ENCODE measurements around the gene ALCAM.
"Not testable (repeated sequence)": the region's sequence is repeated elsewhere in the genome, so short reads cannot be mapped to it uniquely, and the experiment has no call there.

The ALCAM gene

DNA sequence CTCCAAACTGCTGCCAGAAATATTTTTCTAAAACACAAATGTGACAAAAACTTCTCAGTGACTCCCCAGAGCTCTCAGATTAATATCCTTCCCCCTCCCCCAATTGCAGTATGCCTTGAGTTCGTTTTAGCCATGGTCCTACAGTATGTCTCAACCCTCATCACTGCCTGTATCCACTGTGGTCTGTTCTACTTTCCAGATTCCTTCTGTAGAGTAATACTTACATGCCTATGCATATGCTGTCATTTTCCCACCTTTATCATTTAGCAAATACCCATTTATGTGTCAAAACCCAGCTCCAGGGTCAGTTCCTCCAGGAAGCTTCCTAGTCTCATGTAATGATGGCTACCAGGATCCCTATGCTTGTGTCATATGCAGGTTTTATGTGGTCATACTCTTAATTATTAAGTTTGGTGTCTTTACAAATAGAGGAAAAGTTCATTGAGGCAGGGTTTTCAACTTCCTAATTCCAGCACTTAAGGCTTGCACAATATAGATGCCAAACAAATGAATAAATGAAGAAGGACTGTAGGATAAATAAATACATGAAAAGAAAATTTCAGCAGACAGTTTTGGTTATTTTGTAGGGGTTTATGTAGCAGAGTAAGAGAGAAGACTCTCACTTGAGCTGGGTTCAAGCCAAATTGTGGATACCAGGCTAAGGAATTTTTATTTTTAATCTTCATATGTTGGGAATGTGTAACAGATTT lies 170.8 kb downstream of the ALCAM start:
- no peak for DNase-seq

DNA sequence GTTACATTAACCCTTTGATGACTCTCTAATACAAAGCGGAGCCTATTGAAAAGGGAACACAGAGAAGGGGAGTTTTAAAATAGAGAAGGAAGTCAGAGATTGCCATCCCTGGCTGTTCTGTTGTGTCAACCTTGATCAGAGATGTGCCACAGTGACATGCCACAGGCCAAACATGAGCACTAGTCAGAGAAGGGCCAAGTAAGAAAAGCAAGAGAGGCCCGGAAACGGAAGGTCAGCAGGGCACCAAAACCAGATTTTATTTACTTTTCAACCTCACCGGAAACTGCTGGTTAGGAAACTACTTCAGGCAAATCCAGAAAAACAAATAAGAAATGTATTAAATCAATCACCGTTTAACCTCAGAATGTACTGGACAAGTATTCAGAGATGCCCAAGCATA lies 171.8 kb downstream of the ALCAM start:
- DNase-seq, result no peak

DNA sequence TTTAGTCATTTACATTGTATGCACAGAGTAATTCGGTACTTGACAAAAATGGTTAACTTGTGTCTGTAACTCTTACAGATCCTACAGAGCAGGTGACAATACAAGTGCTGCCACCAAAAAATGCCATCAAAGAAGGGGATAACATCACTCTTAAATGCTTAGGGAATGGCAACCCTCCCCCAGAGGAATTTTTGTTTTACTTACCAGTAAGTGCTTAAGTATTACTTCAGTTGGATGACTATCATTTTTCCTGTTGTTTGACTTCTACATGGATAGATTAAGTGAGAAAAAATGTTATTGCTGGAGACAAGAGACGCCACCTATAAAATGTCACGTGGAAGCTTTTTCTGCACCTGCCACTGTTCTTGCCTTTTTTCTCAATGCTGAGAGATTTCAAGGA lies 173.2 kb downstream of the ALCAM start:
- no peak for DNase-seq

DNA sequence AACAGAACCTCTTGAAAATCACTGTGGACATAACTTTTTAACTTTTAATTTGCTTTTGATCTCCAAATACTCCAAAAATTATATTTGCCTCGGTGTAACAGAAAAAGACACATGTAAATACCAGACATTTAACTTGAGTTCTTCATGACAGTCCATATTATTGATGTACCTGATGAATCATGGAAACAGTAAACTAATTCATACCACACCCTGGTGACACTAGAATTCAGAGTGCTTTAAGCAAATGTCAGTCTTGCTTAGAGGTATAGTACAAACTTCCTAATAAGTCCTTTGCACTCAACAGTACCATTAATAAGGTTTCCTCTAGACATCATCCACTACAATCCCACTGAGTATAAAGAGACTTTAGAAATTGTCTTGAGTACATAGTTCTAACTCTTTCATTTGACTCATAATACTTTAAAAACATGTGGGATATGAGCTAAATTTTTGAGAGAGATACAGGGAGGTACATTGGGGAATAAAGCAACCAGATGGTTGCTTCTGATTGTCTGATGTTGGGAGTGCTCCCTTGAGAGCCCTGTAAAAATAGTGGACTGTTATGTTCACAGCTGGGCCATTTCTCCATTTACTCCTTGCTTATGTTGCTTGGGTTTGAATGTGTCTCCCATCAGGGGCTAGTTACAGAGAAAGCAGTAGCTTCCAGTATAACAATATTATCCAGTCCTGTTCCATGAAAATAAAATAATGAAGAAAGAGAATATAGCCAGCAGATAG lies 175.7 kb downstream of the ALCAM start:
- DNase-seq, result no peak

DNA sequence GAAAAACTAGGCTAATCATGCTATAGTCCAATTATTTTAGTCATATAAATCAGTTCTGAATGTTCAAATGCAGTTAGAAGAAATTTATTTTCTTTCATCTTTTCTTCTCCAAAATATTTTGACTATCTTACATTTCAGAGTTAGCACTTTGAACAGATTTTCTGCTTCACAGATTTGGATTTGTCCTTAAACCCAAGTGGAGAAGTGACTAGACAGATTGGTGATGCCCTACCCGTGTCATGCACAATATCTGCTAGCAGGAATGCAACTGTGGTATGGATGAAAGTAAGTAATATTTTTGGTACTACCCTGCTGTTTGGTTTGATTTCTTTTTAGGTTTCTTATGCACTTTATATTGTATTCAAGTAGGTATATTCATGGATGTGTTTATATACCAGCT lies 178.3 kb downstream of the ALCAM start:
- DNase-seq, result no peak

DNA sequence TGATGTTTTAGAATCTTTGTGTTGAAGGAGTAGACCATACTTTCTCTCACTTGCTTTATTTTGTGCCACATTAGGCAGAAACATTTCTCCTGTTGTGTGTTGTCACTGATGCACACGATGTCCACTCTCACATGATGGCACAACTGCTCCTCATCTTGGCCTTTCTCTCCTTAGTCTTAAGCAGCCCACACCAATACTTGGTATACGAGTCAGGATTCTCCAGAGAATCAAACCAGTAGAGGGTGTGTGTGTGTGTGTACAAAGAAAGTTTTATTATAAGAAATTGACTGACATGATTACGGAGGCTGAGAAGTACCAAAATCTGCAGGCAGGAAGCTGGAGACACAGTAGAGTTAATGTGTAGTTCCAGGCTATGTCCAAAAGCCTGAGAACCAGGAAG lies 187.1 kb downstream of the ALCAM start:
- no peak for DNase-seq

DNA sequence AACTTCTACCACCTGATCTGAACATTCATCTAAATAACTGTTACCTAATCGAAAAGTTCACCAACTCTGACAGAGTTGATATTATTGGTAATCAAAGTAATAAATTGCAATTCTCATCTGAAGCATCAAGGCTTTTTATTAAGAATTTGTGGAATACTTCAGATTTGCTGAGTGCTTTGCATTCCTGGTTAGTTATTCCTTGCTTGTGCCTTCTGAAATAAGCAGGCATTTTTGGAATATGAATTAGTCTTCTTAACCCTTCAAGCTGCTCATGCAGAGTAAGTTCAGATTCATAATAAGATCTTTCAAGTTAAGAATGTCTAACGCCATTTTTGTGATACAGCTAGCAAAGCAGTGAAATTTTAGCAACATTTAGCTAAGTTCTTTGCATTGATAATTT lies 188.5 kb downstream of the ALCAM start:
- no peak for DNase-seq

DNA sequence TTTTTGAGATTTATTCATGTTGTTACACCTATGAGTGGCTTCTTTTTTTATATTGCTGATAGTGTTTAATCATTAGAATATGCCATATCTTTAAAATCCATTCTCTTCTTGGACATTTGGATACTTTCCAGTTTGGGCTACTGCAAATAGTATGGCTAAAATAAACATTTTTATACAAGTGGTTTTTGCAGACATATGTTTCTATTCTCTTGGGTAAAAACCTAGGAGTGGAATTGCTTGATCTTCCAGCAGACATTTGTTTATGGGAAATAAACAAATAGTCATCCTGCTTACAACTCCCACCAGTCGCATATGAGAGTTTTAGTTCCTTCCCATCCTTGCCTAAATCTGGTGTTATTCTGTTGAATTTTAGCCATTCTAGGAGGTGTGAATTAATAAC lies 193.1 kb downstream of the ALCAM start:
- DNase-seq, result no peak

DNA sequence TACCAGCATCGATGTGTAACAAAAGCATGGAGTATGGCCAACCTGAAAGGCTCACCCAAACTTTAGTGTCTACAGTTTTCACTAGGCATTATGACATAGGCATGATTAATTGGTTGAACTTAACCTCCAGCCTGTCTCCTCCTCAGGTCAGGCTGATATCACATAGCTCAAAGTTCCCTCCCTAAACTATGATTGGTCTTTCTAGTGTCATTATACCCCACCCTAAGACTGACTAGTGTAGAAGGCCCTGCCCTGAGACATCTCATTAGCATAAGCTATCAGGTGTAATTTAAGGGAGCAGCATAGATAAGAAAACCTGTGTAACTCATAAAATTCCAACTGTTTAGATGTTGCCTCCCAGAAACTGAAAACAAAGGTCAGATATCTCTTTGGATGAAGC lies 195.2 kb downstream of the ALCAM start:
- DNase-seq, result no peak

DNA sequence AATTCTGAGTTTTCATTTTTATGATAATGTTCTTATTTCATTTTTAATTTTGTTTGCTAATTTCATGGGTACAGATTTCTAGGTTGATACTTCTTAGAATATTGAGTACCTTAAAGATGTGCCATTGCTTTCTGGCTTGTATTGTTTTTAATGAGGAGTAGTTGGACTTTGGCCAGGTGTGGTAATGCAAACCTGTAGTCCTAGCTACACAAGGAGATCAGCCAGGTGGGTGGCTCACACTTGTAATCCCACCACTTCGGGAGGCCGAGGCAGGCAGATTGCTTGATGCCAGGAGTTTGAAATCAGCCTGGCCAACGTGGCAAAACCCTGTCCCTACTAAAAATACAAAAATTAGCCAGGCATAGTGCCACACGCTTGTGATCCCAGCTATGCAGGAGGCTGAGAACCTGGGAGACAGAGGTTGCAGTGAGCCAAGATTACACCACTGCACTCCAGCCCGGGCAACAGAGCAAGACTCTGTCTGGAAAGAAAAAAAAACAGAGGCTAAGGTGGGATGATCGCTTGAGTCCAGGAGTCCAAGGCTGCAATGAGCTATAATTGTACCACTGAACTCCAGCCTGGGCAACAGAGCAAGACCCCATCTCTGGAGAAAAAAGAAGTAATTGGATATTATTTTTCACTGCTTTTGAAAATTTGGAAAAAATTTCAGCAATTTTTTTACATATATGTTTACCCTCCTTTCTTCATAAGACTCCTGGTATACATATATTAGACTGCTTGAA lies 198.0 kb downstream of the ALCAM start:
- no peak for DNase-seq

DNA sequence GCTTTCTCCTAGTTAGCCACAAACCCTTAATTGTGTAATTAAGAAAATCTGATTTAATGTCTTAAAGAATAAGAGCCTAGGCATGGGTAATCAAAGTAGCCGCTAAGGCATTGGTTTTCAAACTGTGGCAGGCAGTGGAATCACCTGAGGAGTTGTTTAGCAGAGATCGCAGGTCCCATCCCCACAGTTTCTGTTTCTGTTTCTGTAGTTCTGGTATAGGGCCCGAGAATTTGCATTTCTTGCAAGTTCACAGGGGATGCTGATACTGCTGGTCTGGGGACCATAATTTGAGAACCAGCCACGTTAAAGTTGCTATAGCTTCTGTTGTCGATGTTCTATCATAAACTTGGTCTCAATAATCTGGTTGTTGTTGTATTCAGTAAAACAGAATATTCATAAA lies 204.3 kb downstream of the ALCAM start:
- no peak for DNase-seq

DNA sequence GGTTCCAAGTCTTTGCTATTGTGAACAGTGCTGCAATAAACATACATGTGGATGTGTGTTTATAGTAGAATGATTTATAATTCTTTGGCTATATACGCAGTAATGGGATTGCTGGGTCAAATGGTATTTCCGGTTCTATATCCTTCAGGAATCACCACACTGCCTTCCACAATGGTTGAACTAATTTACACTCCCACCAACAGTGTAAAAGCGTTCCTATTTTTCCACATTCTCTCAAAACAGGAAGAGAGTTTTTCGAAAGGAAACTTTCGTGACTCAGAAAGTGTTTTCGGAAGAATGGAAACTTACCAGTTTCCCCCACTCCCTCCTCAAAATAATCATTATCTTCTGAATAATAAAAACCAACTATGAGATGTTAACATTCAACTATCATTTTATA lies 205.8 kb downstream of the ALCAM start:
- no peak for DNase-seq

DNA sequence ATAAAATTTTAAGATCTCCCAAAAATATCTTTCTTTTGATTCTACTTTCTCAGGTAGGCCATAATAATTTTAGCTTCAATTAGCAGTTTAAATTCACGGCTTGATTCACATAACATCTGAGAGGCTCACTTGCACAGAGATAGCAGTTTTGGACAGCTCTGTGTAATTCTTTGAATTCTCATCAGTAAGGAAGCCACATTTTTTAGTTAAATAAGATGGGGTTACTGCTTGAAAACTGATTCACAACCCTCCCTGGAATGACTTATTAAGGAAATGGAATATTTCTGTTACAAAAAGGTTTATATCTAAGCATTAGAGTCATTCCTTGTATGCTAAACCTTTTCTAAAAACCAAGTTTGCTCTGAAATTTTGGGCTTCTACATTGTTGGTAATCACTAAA lies 212.7 kb downstream of the ALCAM start:
- no peak for DNase-seq

DNA sequence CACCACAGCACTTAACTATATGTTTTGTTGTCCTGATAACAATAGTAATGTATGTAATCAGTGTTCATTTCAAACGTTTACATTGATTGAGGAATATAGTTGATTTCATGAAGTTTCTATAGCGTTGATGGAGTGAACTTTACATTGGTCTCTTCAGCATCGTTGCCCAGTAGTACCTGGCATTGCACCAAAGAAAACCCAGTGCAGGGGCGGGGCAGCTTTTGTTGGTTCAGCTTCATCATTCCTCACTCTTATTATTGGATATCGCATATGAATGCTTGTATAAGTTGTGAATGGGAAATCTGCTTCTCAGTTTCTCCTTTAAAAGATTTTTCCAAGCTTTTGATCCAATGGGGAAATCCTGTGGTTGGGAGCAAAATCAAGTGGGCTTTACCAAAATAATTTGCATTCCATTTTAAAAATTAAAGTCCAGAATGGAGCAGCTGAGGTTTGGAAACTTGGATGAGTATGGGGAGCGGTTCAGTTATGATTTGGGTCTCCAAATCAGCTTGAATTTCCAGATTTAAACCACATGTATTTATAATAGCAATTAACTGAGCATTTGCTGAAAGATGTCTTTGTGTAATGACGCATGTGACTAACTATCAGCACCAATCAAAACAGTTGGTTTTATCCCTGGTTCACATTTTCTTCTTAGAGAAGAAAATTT lies 213.7 kb downstream of the ALCAM start:
- DNase-seq, result no peak

DNA sequence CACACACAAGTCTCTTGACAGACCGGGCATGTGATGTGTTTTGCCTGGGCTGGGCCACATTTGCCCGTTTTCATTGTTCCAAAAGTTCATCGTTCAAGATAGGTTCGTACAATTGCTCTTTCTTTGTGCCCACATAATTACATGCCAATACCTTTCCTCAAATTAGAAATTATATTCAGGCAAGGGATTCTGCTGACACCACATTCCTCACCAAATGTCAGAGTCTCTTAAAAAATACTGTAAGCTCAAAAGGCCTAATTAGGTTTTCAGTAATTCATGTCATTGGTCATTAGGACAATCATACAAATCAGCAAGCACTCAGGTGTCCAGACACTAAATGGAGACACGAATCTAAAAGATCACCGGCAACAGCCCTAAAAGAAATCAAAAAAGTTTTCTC lies 215.3 kb downstream of the ALCAM start:
- DNase-seq, result no peak

DNA sequence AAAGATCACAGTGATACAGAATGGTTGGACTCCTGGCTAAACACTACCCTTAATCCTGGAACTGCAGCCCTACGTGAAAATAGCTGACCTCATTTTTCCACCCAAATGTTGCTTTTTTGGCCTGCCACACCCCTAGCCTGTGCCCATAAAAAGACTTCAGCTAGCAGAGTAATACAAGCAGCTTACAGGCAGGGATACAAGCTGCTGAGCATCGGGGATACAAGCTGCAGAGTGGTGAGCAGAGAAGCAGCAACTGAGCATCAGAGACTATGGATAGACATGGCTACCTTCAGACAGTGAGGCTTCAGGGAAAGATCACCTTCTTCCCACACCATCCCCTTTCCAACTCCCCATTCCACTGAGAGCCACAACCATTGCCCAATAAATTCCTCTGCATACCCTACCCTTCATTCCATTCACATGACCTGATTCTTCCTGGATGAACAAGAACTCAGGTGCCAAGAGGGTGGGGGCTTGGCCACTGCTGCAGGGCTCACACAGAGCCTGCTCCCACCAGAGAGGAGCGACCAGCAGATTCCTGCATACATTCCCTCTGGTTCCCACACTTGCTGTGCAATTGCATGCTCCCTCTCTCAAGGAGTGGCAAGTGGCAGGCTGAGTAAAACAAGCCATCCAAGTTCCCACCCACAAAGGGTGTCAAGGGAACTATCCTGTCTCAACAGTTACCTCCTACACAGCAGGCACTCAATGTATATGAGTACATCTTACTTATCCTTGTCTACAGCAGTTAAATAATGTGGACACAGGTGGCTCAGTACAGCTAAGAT lies 217.5 kb downstream of the ALCAM start:
- DNase-seq, result no peak

DNA sequence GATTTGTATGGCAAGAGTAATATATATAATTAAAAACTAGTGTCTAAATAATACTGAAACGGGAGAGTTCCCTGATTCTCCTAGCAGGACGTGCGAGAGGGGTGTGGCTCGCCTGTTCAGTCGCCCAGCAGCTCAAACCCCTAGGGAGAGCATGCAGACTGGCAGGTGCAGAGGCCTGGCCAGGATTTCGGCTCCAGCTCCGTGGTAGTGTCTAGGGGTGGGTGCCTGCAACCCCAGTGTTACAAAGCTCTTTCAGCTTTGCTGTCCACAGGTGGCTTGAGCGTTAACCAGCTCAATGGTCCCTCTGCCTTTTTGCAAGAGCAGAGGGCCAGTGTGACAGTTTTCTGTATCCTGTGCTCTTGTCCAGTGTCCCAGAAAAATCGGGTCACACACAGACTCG lies 226.6 kb downstream of the ALCAM start:
- DNase-seq, result no peak

DNA sequence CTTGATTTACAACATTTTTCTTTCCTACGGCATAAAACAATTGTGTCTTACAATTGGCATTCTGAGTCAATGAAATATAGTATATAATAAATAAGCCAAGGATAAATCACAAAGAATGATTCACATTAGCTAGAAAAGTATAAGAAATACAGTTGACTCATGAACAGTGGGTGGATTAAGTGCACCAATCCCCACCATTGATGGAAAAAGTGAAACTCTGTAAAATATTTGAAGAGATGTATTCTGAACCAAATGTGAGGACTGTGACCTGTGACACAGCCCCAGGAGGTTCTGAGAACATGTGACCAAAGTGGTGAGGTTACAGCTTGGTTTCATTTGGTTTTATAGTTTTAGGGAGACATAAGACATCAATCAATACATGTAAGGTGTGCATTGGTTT lies 227.5 kb downstream of the ALCAM start:
- DNase-seq, result no peak

DNA sequence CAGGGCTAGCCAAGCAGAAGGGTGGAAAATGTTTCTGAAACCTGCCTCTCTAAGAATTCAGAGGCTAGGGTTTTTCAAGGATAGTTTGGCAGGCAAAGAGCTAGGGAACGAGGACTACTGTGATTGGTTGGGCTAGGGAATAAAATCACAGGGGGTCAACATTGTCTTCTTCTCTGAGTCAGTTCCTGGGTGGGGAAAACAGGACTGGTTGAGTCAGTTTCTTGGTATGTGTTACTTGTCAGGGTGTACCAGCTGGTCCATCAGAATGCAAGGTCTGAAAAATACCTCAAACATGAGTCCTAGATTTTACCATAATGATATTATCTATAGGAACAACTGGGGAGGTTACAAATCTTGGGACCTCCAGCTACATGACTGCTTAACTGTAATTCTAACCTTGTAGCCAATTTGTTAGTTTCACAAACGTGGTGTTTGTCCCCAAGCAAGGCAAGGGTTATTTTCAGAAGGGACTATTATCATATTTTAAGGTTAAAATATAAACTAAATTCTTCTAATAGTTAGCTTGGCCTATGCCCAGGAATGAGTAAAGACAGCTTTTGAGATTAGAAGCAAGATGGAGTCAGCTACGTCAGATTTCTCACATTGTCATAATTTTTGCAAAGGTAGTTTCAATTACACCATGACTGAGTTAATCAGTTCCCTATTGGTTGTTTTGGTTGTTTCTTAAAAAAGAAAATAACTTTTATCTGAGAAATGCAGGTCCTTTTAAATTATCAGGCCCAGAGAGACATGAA lies 231.5 kb downstream of the ALCAM start:
- DNase-seq, result no peak

DNA sequence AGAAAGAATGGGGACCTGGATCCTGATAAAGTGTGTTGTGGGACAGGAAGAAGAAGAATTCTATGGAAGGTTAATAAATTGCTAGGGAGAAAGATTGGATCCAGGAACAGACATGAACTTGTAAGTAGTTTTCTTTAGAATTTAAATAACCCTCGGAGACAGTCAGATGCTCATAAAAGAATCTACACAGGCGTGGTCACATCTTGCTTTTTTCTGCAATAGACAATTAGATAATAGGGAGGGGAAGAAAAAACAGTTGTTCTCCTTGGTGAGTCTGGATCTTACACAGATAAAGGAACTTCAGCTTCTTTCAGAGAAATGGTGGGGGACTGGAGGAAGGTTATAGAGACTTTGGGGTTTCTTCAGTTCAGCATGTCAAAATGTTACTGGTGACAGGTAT lies 232.6 kb downstream of the ALCAM start:
- no peak for DNase-seq

DNA sequence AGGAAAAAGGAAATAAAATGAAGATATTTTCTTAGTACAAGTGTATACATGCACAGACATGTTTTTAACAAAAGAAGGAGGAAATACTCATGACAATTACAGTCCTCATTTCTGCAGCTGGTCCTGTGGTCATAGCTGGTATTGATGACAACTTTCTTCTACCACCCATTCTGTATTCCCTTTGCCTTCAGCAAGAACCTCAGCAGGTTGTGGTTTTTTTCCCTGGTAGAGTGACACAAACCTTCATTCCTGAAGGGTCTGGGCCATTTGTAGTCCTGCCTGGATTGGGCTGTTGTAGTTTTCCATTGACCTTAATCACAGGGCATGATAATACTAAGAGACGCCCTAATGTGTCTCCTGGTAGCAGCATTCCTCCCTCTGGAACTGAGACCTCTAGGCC lies 235.0 kb downstream of the ALCAM start:
- not testable (repeated sequence) for DNase-seq

DNA sequence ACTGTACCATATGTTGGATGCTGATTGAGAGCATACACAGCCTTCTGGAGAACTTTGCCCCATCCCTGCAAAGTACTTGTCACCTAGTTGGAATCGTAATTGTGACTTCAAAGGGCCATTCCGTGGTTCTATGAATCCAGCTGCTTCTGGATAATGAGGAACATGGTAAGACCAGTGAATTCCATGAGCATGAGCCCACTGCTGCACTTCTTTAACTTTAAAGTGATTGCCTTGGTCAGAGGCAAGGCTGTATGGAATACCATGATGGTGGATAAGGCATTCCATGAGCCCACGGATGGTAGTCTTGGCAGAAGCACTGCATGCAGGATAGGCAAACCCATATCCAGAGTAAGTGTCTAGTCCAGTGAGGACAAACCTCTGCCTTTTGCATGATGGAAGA lies 235.6 kb downstream of the ALCAM start:
- not testable (repeated sequence) for DNase-seq
